ENCODE measurements around the gene DLG4. TPM values are rescaled to one million over a fixed set of nuclear protein-coding genes. Genes with fewer than 3 reads are reported as not detected.

Gene DLG4
- 52.7 TPM for polyA plus RNA-seq (2013, experiment 1 of 2)
- polyA plus RNA-seq (2013, experiment 2 of 2) = 51.9 TPM

DNA sequence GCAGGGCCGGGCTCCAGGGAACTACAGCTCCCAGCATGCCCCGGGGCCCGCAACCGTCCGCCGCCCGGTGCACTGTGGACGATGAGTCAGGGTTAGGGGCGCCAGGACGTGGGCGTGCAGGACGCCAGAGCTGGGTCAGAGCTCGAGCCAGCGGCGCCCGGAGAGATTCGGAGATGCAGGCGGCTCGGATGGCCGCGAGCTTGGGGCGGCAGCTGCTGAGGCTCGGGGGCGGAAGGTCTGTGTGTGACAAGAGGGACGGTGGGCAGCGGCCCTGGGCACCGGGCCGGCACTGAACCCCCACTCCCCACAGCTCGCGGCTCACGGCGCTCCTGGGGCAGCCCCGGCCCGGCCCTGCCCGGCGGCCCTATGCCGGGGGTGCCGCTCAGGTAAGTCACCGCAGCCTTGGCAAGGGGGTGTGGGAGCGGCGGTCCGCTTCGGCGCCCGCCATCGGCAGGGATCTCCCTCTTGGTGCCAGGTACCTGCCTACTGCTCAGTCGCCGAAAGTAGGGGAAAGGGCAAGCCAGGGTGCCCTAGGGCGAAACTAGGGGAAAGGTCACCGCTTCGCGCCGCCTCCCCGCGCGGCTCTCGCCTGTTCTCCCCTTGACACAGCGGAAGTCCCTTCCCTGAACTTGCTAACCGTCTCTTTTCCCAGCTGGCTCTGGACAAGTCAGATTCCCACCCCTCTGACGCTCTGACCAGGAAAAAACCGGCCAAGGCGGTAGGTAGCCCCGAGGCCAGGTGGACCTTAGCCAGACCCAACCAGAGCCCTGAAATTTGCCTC, at the start of gene DLG4, which contains the start of gene ACADVL:
Gene DLG4 (minus strand): TSS at position 25 of the 781 bp plus-strand sequence.
Gene ACADVL (plus strand): TSS at position 127 of the 781 bp plus-strand sequence. CDS start 47 bp downstream, at position 174.
- no peak within 1 kb of the TSS for H3K4ac ChIP-seq (ENCODE audit: low read length)
- peaks cover 2% of the 10 kb centered on the region for H3K79me1 ChIP-seq (ENCODE audit: low read depth, low read length)
- H3K9ac ChIP-seq (ENCODE audit: low read depth, low read length, poor library complexity) = peak within 1 kb of the TSS; percentile 96
- peak within 1 kb of the TSS; percentile 92 for H3K18ac ChIP-seq (ENCODE audit: low read length)
- peaks cover 29 to 35% of the 10 kb centered on the region in 2 donors for H3K4me1 ChIP-seq (ENCODE audit: control insufficient read depth in 2 of 2, insufficient read depth in 1 of 2, low read depth in 1 of 2, low read length in 2 of 2)
- H3K9me3 ChIP-seq (replicated peaks in 1 of 2; ENCODE audit: control insufficient read depth in 2 of 2, insufficient read depth in 1 of 2, low read depth in 1 of 2, low read length in 2 of 2) = no peaks in the 10 kb centered on the region
- H4K91ac ChIP-seq (ENCODE audit: low read depth, low read length, poor library complexity) = no peak within 1 kb of the TSS
- H4K8ac ChIP-seq (ENCODE audit: low read depth, low read length) = no peak within 1 kb of the TSS
- H3K4me2 ChIP-seq (ENCODE audit: insufficient read depth, low read length, poor library complexity, severe bottlenecking) = peak within 1 kb of the TSS; percentile 99
- peak within 1 kb of the TSS; percentile 22 for H3K14ac ChIP-seq (ENCODE audit: low read length)
- H3K36me3 ChIP-seq (replicated peaks in 1 of 2; ENCODE audit: control insufficient read depth in 2 of 2, insufficient read depth in 2 of 2, low read length in 2 of 2) = peaks cover 30 to 46% of the 10 kb centered on the region in 2 donors
- peak within 1 kb of the TSS; percentile 62 for H3K27ac ChIP-seq (replicated peaks; ENCODE audit: low read length)
- H2AFZ ChIP-seq (ENCODE audit: low read length) = peak within 1 kb of the TSS; percentile 83
- no peaks in the 10 kb centered on the region for H3K27me3 ChIP-seq (ENCODE audit: control insufficient read depth in 3 of 3, insufficient read depth in 3 of 3, low read depth in 1 of 3, low read length in 3 of 3)
- peak within 1 kb of the TSS; percentile 35 for H2BK15ac ChIP-seq (ENCODE audit: low read length)
- peak within 1 kb of the TSS; percentile 47 for H2BK5ac ChIP-seq (ENCODE audit: low read length)
- H3K23ac ChIP-seq (ENCODE audit: low read depth, low read length, poor library complexity) = peak within 1 kb of the TSS; percentile 98
- H2BK12ac ChIP-seq (ENCODE audit: low read length) = no peak within 1 kb of the TSS
- H2AK5ac ChIP-seq (ENCODE audit: low read depth, low read length) = peak within 1 kb of the TSS; percentile 22
- H3K4me3 ChIP-seq (ENCODE audit: low read length in 2 of 2) = peak within 1 kb of the TSS; percentile 67 to 93
- no peak within 1 kb of the TSS for H2BK120ac ChIP-seq (ENCODE audit: low read depth, low read length)
- DNase-seq (ENCODE audit: low spot score) = peak; percentile 73
- WGBS, 2 donors (ENCODE audit: extremely low coverage in 2 of 2, insufficient read length in 2 of 2, insufficient replicate concordance in 1 of 2) = no CpG with 5 or more reads among the region's 63 CpGs

DNA sequence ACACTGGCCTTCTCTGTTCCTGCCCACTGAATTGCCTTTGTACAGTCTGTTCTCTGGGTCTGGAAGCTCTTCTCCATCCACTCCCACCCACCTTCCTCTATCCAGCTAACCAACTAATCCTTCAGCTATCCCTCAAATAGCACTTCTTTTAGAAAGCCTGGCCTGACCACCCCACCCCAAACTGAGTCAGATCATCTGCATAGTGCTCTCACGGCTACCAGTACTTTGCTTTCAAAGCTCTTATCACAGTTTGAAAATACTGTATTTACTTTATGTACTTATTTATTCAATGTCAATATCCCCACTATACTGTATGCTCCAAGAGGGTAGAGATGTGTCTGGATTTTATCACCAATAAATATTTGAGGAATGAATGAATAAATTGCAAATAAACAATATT, 47.1 kb upstream of the DLG4 start:
- no peak overlapping the region for H3K9ac ChIP-seq (ENCODE audit: low read depth, low read length, poor library complexity)
- no peak overlapping the region for H3K23ac ChIP-seq (ENCODE audit: low read depth, low read length, poor library complexity)
- H3K14ac ChIP-seq (ENCODE audit: low read length) = no peak overlapping the region
- DNase-seq (ENCODE audit: low spot score) = no peak
- H3K4me3 ChIP-seq (ENCODE audit: low read length in 2 of 2) = no peak overlapping the region
- H3K4me2 ChIP-seq (ENCODE audit: insufficient read depth, low read length, poor library complexity, severe bottlenecking) = no peak overlapping the region
- H2BK12ac ChIP-seq (ENCODE audit: low read length) = no peak overlapping the region
- H3K4me1 ChIP-seq (ENCODE audit: control insufficient read depth in 2 of 2, insufficient read depth in 1 of 2, low read depth in 1 of 2, low read length in 2 of 2) = peaks cover 7 to 11% of the 10 kb centered on the region in 2 donors
- no peak overlapping the region for H3K4ac ChIP-seq (ENCODE audit: low read length)
- H3K9me3 ChIP-seq (replicated peaks in 1 of 2; ENCODE audit: control insufficient read depth in 2 of 2, insufficient read depth in 1 of 2, low read depth in 1 of 2, low read length in 2 of 2) = peaks cover 0 to 1% of the 10 kb centered on the region in 2 donors
- no peak overlapping the region for H3K27ac ChIP-seq (replicated peaks; ENCODE audit: low read length)
- no peak overlapping the region for H2BK120ac ChIP-seq (ENCODE audit: low read depth, low read length)
- no peak overlapping the region for H2BK15ac ChIP-seq (ENCODE audit: low read length)
- H3K79me1 ChIP-seq (ENCODE audit: low read depth, low read length) = peaks cover under 1% of the 10 kb centered on the region
- H2BK5ac ChIP-seq (ENCODE audit: low read length) = no peak overlapping the region
- H3K27me3 ChIP-seq (ENCODE audit: control insufficient read depth in 3 of 3, insufficient read depth in 3 of 3, low read depth in 1 of 3, low read length in 3 of 3) = peaks cover 12 to 32% (median 26%) of the 10 kb centered on the region in 3 experiments
- no peak overlapping the region for H4K8ac ChIP-seq (ENCODE audit: low read depth, low read length)
- no peak overlapping the region for H3K18ac ChIP-seq (ENCODE audit: low read length)
- no peak overlapping the region for H2AFZ ChIP-seq (ENCODE audit: low read length)
- no peak overlapping the region for H4K91ac ChIP-seq (ENCODE audit: low read depth, low read length, poor library complexity)
- no peaks in the 10 kb centered on the region for H3K36me3 ChIP-seq (replicated peaks in 1 of 2; ENCODE audit: control insufficient read depth in 2 of 2, insufficient read depth in 2 of 2, low read length in 2 of 2)
- WGBS, 2 donors (ENCODE audit: extremely low coverage in 2 of 2, insufficient read length in 2 of 2, insufficient replicate concordance in 1 of 2) = no CpG with 5 or more reads among the region's 1 CpG
- H2AK5ac ChIP-seq (ENCODE audit: low read depth, low read length) = no peak overlapping the region

DNA sequence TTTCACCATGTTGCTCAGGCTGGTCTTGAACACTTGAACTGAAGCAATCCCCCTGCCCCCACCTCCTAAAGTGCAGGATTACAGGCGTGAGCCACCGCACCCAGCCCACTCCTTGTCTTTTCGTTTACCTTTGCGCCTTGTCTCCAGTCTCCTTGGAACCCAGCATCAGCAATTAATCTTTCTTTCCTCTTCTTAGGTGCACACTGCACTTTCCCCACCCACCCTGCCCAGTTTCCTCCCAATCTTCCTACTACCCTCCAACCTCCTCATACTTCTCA, 44.1 kb upstream of the DLG4 start:
- H3K27me3 ChIP-seq (ENCODE audit: control insufficient read depth in 3 of 3, insufficient read depth in 3 of 3, low read depth in 1 of 3, low read length in 3 of 3) = peaks cover 20 to 45% (median 44%) of the 10 kb centered on the region in 3 experiments
- peaks cover 3% of the 10 kb centered on the region for H3K79me1 ChIP-seq (ENCODE audit: low read depth, low read length)
- H4K8ac ChIP-seq (ENCODE audit: low read depth, low read length) = no peak overlapping the region
- H2BK5ac ChIP-seq (ENCODE audit: low read length) = no peak overlapping the region
- H2AFZ ChIP-seq (ENCODE audit: low read length) = peak overlapping the region; percentile 55
- no peak overlapping the region for H3K23ac ChIP-seq (ENCODE audit: low read depth, low read length, poor library complexity)
- H2BK12ac ChIP-seq (ENCODE audit: low read length) = no peak overlapping the region
- no peak overlapping the region for H3K9ac ChIP-seq (ENCODE audit: low read depth, low read length, poor library complexity)
- no peak overlapping the region for H3K14ac ChIP-seq (ENCODE audit: low read length)
- no peak overlapping the region for H3K18ac ChIP-seq (ENCODE audit: low read length)
- H3K36me3 ChIP-seq (replicated peaks in 1 of 2; ENCODE audit: control insufficient read depth in 2 of 2, insufficient read depth in 2 of 2, low read length in 2 of 2) = peaks cover 8 to 21% of the 10 kb centered on the region in 2 donors
- no peak overlapping the region for H3K4me2 ChIP-seq (ENCODE audit: insufficient read depth, low read length, poor library complexity, severe bottlenecking)
- H3K4ac ChIP-seq (ENCODE audit: low read length) = no peak overlapping the region
- H3K4me1 ChIP-seq (ENCODE audit: control insufficient read depth in 2 of 2, insufficient read depth in 1 of 2, low read depth in 1 of 2, low read length in 2 of 2) = peaks cover 7 to 11% of the 10 kb centered on the region in 2 donors
- WGBS, 2 donors (ENCODE audit: extremely low coverage in 2 of 2, insufficient read length in 2 of 2, insufficient replicate concordance in 1 of 2) = no CpG with 5 or more reads among the region's 4 CpGs
- no peak overlapping the region for H3K27ac ChIP-seq (replicated peaks; ENCODE audit: low read length)
- H2BK120ac ChIP-seq (ENCODE audit: low read depth, low read length) = no peak overlapping the region
- no peak overlapping the region for H4K91ac ChIP-seq (ENCODE audit: low read depth, low read length, poor library complexity)
- no peak overlapping the region for H2AK5ac ChIP-seq (ENCODE audit: low read depth, low read length)
- H3K9me3 ChIP-seq (replicated peaks in 1 of 2; ENCODE audit: control insufficient read depth in 2 of 2, insufficient read depth in 1 of 2, low read depth in 1 of 2, low read length in 2 of 2) = peaks cover 0 to 1% of the 10 kb centered on the region in 2 donors
- DNase-seq (ENCODE audit: low spot score) = no peak
- H3K4me3 ChIP-seq (ENCODE audit: low read length in 2 of 2) = no peak overlapping the region
- peak overlapping the region; percentile 35 for H2BK15ac ChIP-seq (ENCODE audit: low read length)
